T-cell (primary cell): ENCODE measurements around the gene C20orf204. TPM values are rescaled to one million over a fixed set of nuclear protein-coding genes. Genes with fewer than 3 reads are reported as not detected.

Experiments
- ATAC-seq, 4 experiments: fragments of 200-7000 bp in 3 of 4; fragments of 150-1000 bp in 1 of 4; cut with Tn5 transposase; replicated peaks in 1 of 4; 1 replicate in 3 of 4; 2 replicates in 1 of 4; pipeline ENCODE4 v1.10.0; 2021; ENCODE audit warnings: moderate library complexity in 3 of 4, mild to moderate bottlenecking in 2 of 4, moderate number of reproducible peaks in 1 of 4
- CTCF ChIA-PET, 2 donors: fragments of 300-600 bp; sonication (Branson Sonifier 250); formaldehyde crosslinking; loops; one replicate each; lab custom pipeline; 2022; ENCODE audit warnings: antibody characterized with exemption in 2 of 2; lab: Charles Lee
- POLR2A ChIA-PET, 2 donors: fragments of 300-600 bp; sonication (Branson Sonifier 250); formaldehyde crosslinking; loops; one replicate each; lab custom pipeline; 2022; ENCODE audit warnings: antibody characterized with exemption in 2 of 2; lab: Charles Lee
- DNase-seq, 35 experiments: peaks; one replicate each; pipeline versions ENCODE4 v3.0.0 to v3.0.0-alpha.2; 2013 to 2023
- H3K27ac ChIP-seq: one replicate; pipeline ENCODE4 v1.5.1; 2013; ENCODE audit warnings: low read length
- H3K27me3 ChIP-seq, 2 experiments: replicated peaks in 1 of 2; 1 replicate in 1 of 2; 2 replicates in 1 of 2; pipeline versions ENCODE4 v1.6.1 to v1.7.0; 2013; ENCODE audit warnings: low read length in 1 of 2, mixed read lengths in 1 of 2; ENCODE audit not compliant: control insufficient read depth in 2 of 2, insufficient read depth in 2 of 2; ENCODE audit errors: extremely low read depth in 1 of 2
- H3K36me3 ChIP-seq, 2 donors: 1 replicate in 1 of 2; 2 replicates in 1 of 2; pipeline versions ENCODE4 v1.6.1 to v1.7.0; 2013; ENCODE audit warnings: low read length in 1 of 2; ENCODE audit not compliant: control insufficient read depth in 2 of 2, insufficient read depth in 1 of 2; ENCODE audit errors: extremely low read depth in 1 of 2
- H3K4me1 ChIP-seq, 2 experiments: 1 replicate in 1 of 2; 2 replicates in 1 of 2; pipeline versions ENCODE4 v1.6.1 to v1.7.0; 2013; ENCODE audit warnings: low read length in 2 of 2, mixed read lengths in 1 of 2; ENCODE audit not compliant: insufficient read depth in 2 of 2, control insufficient read depth in 1 of 2; ENCODE audit errors: extremely low read depth in 1 of 2
- H3K4me3 ChIP-seq, 2 donors: 1 replicate in 1 of 2; 2 replicates in 1 of 2; pipeline versions ENCODE4 v1.5.1 to v1.7.0; 2013; ENCODE audit warnings: mild to moderate bottlenecking in 2 of 2, low read length in 1 of 2, moderate library complexity in 1 of 2; ENCODE audit not compliant: control insufficient read depth in 1 of 2; ENCODE audit errors: extremely low read depth in 1 of 2
- H3K9me3 ChIP-seq: 2 replicates; pipeline ENCODE4 v1.7.0; 2013
- H3K27ac Mint-ChIP-seq, 2 donors: one replicate each; pipeline ENCODE4 v1.8.0; 2020 to 2021; ENCODE audit warnings: mild to moderate bottlenecking in 2 of 2, mixed read lengths in 2 of 2
- H3K27me3 Mint-ChIP-seq, 2 donors: one replicate each; pipeline ENCODE4 v1.8.0; 2021 to 2022; ENCODE audit warnings: mixed read lengths in 2 of 2
- H3K36me3 Mint-ChIP-seq: one replicate; pipeline ENCODE4 v1.8.0; 2021; ENCODE audit warnings: mixed read lengths
- H3K4me1 Mint-ChIP-seq, 3 donors: one replicate each; pipeline ENCODE4 v1.8.0; 2020 to 2022; ENCODE audit warnings: mixed read lengths in 3 of 3, mild to moderate bottlenecking in 1 of 3
- H3K4me3 Mint-ChIP-seq, 3 donors: one replicate each; pipeline ENCODE4 v1.8.0; 2020 to 2022; ENCODE audit warnings: mild to moderate bottlenecking in 3 of 3, mixed read lengths in 3 of 3, moderate library complexity in 3 of 3
- H3K9me3 Mint-ChIP-seq, 3 donors: one replicate each; pipeline ENCODE4 v1.8.0; 2020 to 2022; ENCODE audit warnings: mixed read lengths in 3 of 3
- WGBS: methylation state at CpG from one replicate; pipeline ENCODE4 v1.1.5; 2013; ENCODE audit warnings: missing lambda C conversion rate; ENCODE audit not compliant: insufficient coverage; 5-methylcytosine and 5-hydroxymethylcytosine counted together
- total RNA-seq, 35 experiments: library from RNA in 6 of 35; stranded (reverse) in 6 of 35; fragments of 120-200 nt in 1 of 35; gene quantifications; one replicate each; pipeline versions ENCODE4 v1.2.1 to v1.2.4 and lab custom pipeline; 2013 to 2026

C20orf204 gene
- total RNA-seq, 5 donors from 2014 or later (not counting 1 experiment from before 2014, with no cell fraction given) = 4.5 to 20.8 (median 9.5) TPM

GRCh38 chr20:64052987-64053840 is 17.2 kb downstream of the C20orf204 start:
- Mint-ChIP-seq H3K9me3 (no peaks in the 10 kb centered on the region), H3K36me3 (no peaks in the 10 kb centered on the region), H3K27ac (peak overlapping the region in 1 of 2 donors; percentile 57), H3K27me3 (peaks cover 6 to 40% of the 10 kb centered on the region in 2 donors), H3K4me3 (no peak overlapping the region), H3K4me1 (peaks cover 10 to 30% (median 10%) of the 10 kb centered on the region in 3 donors)
- DNase-seq = no peak
- CTCF ChIA-PET = no interaction called here
- H3K27ac ChIP-seq = no peak overlapping the region
- no peak for ATAC-seq
- no peaks in the 10 kb centered on the region for H3K36me3 ChIP-seq
- H3K9me3 ChIP-seq = no peaks in the 10 kb centered on the region
- POLR2A ChIA-PET = no interaction called here
- no peak overlapping the region for H3K4me3 ChIP-seq
- H3K27me3 ChIP-seq = peaks cover 0 to 85% of the 10 kb centered on the region in 2 experiments
- peaks cover 3 to 38% of the 10 kb centered on the region in 2 experiments for H3K4me1 ChIP-seq
- WGBS = 89% methylated on average over 31 of the region's 33 CpGs

GRCh38 chr20:64053841-64054661 is 18.1 kb downstream of the C20orf204 start:
- Mint-ChIP-seq H3K4me3 (no peak overlapping the region), H3K27me3 (peaks cover 6 to 39% of the 10 kb centered on the region in 2 donors), H3K9me3 (no peaks in the 10 kb centered on the region), H3K36me3 (no peaks in the 10 kb centered on the region), H3K27ac (peak overlapping the region in 1 of 2 donors; percentile 57), H3K4me1 (peaks cover 11 to 31% (median 13%) of the 10 kb centered on the region in 3 donors)
- no peak for ATAC-seq
- 60% methylated on average over 12 of the region's 17 CpGs for WGBS
- Histone ChIP-seq H3K36me3 (no peaks in the 10 kb centered on the region), H3K27ac (no peak overlapping the region), H3K4me1 (peaks cover 3 to 38% of the 10 kb centered on the region in 2 experiments), H3K9me3 (no peaks in the 10 kb centered on the region), H3K4me3 (no peak overlapping the region), H3K27me3 (peaks cover 0 to 85% of the 10 kb centered on the region in 2 experiments)
- ChIA-PET POLR2A (interaction anchor here in 1 of 2 donors (0.7 kb wide), 1 partner anchor 54 kb away, joined by 3 read pairs; no protein-coding TSS in a partner anchor), CTCF (interaction anchor here in 1 of 2 donors (1.2 kb wide), 1 partner anchor 15 kb away, joined by 5 read pairs; no protein-coding TSS in a partner anchor)
- no peak for DNase-seq

GRCh38 chr20:64055396-64055892 is 19.5 kb downstream of the C20orf204 start:
- ATAC-seq (no peak), DNase-seq (no peak)
- Histone ChIP-seq H3K27me3 (peaks cover 0 to 75% of the 10 kb centered on the region in 2 experiments), H3K27ac (no peak overlapping the region), H3K4me3 (no peak overlapping the region), H3K9me3 (no peaks in the 10 kb centered on the region), H3K4me1 (peaks cover 0 to 30% of the 10 kb centered on the region in 2 experiments), H3K36me3 (no peaks in the 10 kb centered on the region)
- Mint-ChIP-seq H3K27ac (no peak overlapping the region), H3K4me1 (peaks cover 11 to 27% (median 13%) of the 10 kb centered on the region in 3 donors), H3K36me3 (no peaks in the 10 kb centered on the region), H3K9me3 (no peaks in the 10 kb centered on the region), H3K4me3 (no peak overlapping the region), H3K27me3 (peaks cover 6 to 34% of the 10 kb centered on the region in 2 donors)
- ChIA-PET CTCF (interaction anchor here in 1 of 2 donors (1.2 kb wide), 1 partner anchor 17 kb away, joined by 5 read pairs; no protein-coding TSS in a partner anchor), POLR2A (no interaction called here)
- 97% methylated on average over 7 of the region's 9 CpGs for WGBS

GRCh38 chr20:64055893-64056638 is 20.1 kb downstream of the C20orf204 start:
- Mint-ChIP-seq H3K4me1 (peaks cover 11 to 25% (median 13%) of the 10 kb centered on the region in 3 donors), H3K9me3 (no peaks in the 10 kb centered on the region), H3K36me3 (no peaks in the 10 kb centered on the region), H3K27ac (no peak overlapping the region), H3K27me3 (peaks cover 6 to 28% of the 10 kb centered on the region in 2 donors), H3K4me3 (no peak overlapping the region)
- Histone ChIP-seq H3K4me3 (no peak overlapping the region), H3K9me3 (no peaks in the 10 kb centered on the region), H3K27ac (no peak overlapping the region), H3K4me1 (peaks cover 0 to 26% of the 10 kb centered on the region in 2 experiments), H3K36me3 (no peaks in the 10 kb centered on the region), H3K27me3 (peaks cover 0 to 69% of the 10 kb centered on the region in 2 experiments)
- DNase-seq (no peak), ATAC-seq (no peak)
- ChIA-PET POLR2A (no interaction called here), CTCF (interaction anchor here in 1 of 2 donors (0.6 kb wide), 1 partner anchor 518 kb away, joined by 3 read pairs; no protein-coding TSS in a partner anchor)
- 69% methylated on average over 15 of the region's 22 CpGs for WGBS

- WGBS = 66% methylated on average over 7 of the region's 7 CpGs
Measured at GRCh38 chr20:64056639-64056888, 20.6 kb downstream of the C20orf204 start.

More at GRCh38 chr20:64056639-64056888, 20.6 kb downstream of the C20orf204 start:
- peaks cover 6 to 27% of the 10 kb centered on the region in 2 donors for H3K27me3 Mint-ChIP-seq
- DNase-seq (no peak), ATAC-seq (no peak)
- H3K27ac Mint-ChIP-seq = no peak overlapping the region
- peaks cover 11 to 25% (median 13%) of the 10 kb centered on the region in 3 donors for H3K4me1 Mint-ChIP-seq
- no peaks in the 10 kb centered on the region for H3K9me3 ChIP-seq
- peaks cover 0 to 26% of the 10 kb centered on the region in 2 experiments for H3K4me1 ChIP-seq
- ChIA-PET CTCF (interaction anchor here in 1 of 2 donors (0.6 kb wide), 1 partner anchor 518 kb away, joined by 3 read pairs; no protein-coding TSS in a partner anchor), POLR2A (no interaction called here)
- no peak overlapping the region for H3K4me3 Mint-ChIP-seq
- H3K36me3 Mint-ChIP-seq = no peaks in the 10 kb centered on the region
- no peak overlapping the region for H3K4me3 ChIP-seq
- H3K9me3 Mint-ChIP-seq = no peaks in the 10 kb centered on the region
- no peak overlapping the region for H3K27ac ChIP-seq
- H3K36me3 ChIP-seq = no peaks in the 10 kb centered on the region
- H3K27me3 ChIP-seq = peaks cover 0 to 64% of the 10 kb centered on the region in 2 experiments
